DND-41 (cell line): ENCODE measurements around the gene PELI2.

Experiments
- EZH2 ChIP-seq: IDR thresholded peaks from 3 replicates; pipeline ENCODE4 v1.6.1; 2012; ENCODE audit warnings: borderline replicate concordance, low read depth, mild to moderate bottlenecking, moderate library complexity, low read length, inconsistent platforms; ENCODE audit not compliant: severe bottlenecking
- TF ChIP-seq, protein P1 (sequence below): IDR thresholded peaks from 2 replicates; pipeline ENCODE4 v1.5.1; 2012; ENCODE audit warnings: borderline replicate concordance, low read length, moderate library complexity, mild to moderate bottlenecking; ENCODE audit not compliant: poor library complexity, severe bottlenecking; ENCODE audit errors: extremely low read depth

GRCh38 chr14:56185992-56186391, 67.8 kb downstream of the PELI2 start:
- TF ChIP-seq, protein P1, sequence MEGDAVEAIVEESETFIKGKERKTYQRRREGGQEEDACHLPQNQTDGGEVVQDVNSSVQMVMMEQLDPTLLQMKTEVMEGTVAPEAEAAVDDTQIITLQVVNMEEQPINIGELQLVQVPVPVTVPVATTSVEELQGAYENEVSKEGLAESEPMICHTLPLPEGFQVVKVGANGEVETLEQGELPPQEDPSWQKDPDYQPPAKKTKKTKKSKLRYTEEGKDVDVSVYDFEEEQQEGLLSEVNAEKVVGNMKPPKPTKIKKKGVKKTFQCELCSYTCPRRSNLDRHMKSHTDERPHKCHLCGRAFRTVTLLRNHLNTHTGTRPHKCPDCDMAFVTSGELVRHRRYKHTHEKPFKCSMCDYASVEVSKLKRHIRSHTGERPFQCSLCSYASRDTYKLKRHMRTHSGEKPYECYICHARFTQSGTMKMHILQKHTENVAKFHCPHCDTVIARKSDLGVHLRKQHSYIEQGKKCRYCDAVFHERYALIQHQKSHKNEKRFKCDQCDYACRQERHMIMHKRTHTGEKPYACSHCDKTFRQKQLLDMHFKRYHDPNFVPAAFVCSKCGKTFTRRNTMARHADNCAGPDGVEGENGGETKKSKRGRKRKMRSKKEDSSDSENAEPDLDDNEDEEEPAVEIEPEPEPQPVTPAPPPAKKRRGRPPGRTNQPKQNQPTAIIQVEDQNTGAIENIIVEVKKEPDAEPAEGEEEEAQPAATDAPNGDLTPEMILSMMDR, result no peak
- no peak for TF ChIP-seq EZH2
